Measurements from ENCODE around the gene DENND4A. TPM values are rescaled to one million over a fixed set of nuclear protein-coding genes. Genes with fewer than 3 reads are reported as not detected.

Gene DENND4A
- total and polyA plus RNA-seq, 10 of the 15 experiments (the other 5 are each of a cell fraction or from before 2014, with no cell fraction given), result 14.2 to 81.8 (median 34.1) TPM

DNA sequence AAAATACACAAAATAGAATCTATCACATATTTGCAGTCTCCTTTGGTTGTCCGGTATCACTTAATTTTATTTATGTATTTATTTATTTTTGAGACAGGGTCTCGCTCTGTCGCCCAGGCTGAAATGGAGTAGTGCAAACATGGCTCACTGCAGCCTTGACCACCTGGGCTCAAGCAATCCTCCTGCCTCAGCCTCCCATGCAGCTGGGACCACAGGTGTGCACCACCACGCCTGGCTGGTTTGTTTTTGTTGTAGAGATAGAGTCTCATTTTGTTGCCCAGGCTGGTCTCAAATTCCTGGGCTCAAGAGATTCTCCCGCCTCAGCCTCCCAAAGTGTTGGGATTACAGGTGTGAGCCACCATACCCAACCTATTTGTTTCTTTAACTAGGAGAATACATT, 33.9 kb downstream of the DENND4A start:
- WGBS (ENCODE audit: insufficient coverage, insufficient replicate concordance, low lambda C conversion rate, missing lambda C conversion rate), result over 99% methylated on average over 5 of the region's 5 CpGs
- Histone ChIP-seq H3K36me3 (ENCODE audit: control insufficient read depth in 2 of 2, insufficient read depth in 2 of 2, low read length in 1 of 2) (peaks cover 0 to 13% of the 10 kb centered on the region in 2 experiments), H3K9me3 (replicated peaks; ENCODE audit: control insufficient read depth, insufficient read depth, low read length) (no peaks in the 10 kb centered on the region), H3K4me3 (no peak overlapping the region), H3K9ac (ENCODE audit: control insufficient read depth, insufficient read depth, low read length) (no peak overlapping the region), H3K4me1 (ENCODE audit: control insufficient read depth, insufficient read depth, low read length) (peaks cover 30% of the 10 kb centered on the region), H3K4me2 (ENCODE audit: control insufficient read depth, insufficient read depth) (no peak overlapping the region), H4K20me1 (ENCODE audit: control insufficient read depth, insufficient read depth) (no peaks in the 10 kb centered on the region), H2AFZ (ENCODE audit: control insufficient read depth, low read depth, low read length) (no peak overlapping the region), H3K27ac (ENCODE audit: control insufficient read depth, insufficient read depth) (0 out of 2 replicates have a peak overlapping the region, but pooled peaks have one; percentile 50), H3K27me3 (replicated peaks in 1 of 2; ENCODE audit: control insufficient read depth in 2 of 2, insufficient read depth in 2 of 2, low read length in 1 of 2) (no peaks in the 10 kb centered on the region), H3K79me2 (ENCODE audit: control insufficient read depth, insufficient read depth, low read length) (peaks cover 74% of the 10 kb centered on the region)
- ChIA-PET RAD21 (ENCODE audit: unreplicated experiment) (no interaction called here), SMC1A (ENCODE audit: uncharacterized antibody, unreplicated experiment) (no interaction called here), POLR2A (interaction anchor here (1.6 kb wide), 1 partner anchor 12 kb away, joined by 4 read pairs; no protein-coding TSS in a partner anchor), CTCF (no interaction called here)
- no TSS peak for BruUV-seq (replicated peaks)
- no peak for FAIRE-seq
- no peak for ATAC-seq
- DNase-seq (ENCODE audit: low read depth, low spot score), result no peak
- TF ChIP-seq BCL11A (IDR thresholded peaks at IDR 0.05; ENCODE audit: low read depth, low read length) (no peak), STAT1 (conservative IDR thresholded peaks at IDR 0.05) (no peak), MTA2 (IDR thresholded peaks at IDR 0.05; ENCODE audit: low read depth) (no peak), SIX5 (IDR thresholded peaks at IDR 0.05; ENCODE audit: low read depth, low read length, severe bottlenecking) (no peak), JUND (IDR thresholded peaks at IDR 0.05; ENCODE audit: low read depth, low read length) (no peak), YBX1 (IDR thresholded peaks at IDR 0.05) (no peak), ZNF274 (IDR thresholded peaks at IDR 0.05; ENCODE audit: insufficient read depth, insufficient read length) (no peak), SREBF2 (IDR thresholded peaks at IDR 0.05; ENCODE audit: low read length) (no peak), RCOR1 (conservative IDR thresholded peaks at IDR 0.05; ENCODE audit: low read depth, low read length) (no peak), ASH2L (IDR thresholded peaks at IDR 0.05; ENCODE audit: borderline replicate concordance, low read depth) (no peak)
- TF ChIP-seq, protein P1, sequence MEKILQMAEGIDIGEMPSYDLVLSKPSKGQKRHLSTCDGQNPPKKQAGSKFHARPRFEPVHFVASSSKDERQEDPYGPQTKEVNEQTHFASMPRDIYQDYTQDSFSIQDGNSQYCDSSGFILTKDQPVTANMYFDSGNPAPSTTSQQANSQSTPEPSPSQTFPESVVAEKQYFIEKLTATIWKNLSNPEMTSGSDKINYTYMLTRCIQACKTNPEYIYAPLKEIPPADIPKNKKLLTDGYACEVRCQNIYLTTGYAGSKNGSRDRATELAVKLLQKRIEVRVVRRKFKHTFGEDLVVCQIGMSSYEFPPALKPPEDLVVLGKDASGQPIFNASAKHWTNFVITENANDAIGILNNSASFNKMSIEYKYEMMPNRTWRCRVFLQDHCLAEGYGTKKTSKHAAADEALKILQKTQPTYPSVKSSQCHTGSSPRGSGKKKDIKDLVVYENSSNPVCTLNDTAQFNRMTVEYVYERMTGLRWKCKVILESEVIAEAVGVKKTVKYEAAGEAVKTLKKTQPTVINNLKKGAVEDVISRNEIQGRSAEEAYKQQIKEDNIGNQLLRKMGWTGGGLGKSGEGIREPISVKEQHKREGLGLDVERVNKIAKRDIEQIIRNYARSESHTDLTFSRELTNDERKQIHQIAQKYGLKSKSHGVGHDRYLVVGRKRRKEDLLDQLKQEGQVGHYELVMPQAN (conservative IDR thresholded peaks at IDR 0.05), result no peak
- TF ChIP-seq, protein P2, sequence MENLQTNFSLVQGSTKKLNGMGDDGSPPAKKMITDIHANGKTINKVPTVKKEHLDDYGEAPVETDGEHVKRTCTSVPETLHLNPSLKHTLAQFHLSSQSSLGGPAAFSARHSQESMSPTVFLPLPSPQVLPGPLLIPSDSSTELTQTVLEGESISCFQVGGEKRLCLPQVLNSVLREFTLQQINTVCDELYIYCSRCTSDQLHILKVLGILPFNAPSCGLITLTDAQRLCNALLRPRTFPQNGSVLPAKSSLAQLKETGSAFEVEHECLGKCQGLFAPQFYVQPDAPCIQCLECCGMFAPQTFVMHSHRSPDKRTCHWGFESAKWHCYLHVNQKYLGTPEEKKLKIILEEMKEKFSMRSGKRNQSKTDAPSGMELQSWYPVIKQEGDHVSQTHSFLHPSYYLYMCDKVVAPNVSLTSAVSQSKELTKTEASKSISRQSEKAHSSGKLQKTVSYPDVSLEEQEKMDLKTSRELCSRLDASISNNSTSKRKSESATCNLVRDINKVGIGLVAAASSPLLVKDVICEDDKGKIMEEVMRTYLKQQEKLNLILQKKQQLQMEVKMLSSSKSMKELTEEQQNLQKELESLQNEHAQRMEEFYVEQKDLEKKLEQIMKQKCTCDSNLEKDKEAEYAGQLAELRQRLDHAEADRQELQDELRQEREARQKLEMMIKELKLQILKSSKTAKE (IDR thresholded peaks at IDR 0.05; ENCODE audit: low read depth, poor library complexity, severe bottlenecking), result no peak
- intact Hi-C loops (cut with micrococcal nuclease; ENCODE audit: unreplicated experiment), result no loop called here
- in situ Hi-C loops (cut with MboI), result no loop called here

All from GM12878 (cell line).